GM18507 (cell line): ENCODE measurements around the gene KDELR1.

Source experiments
- DNase-seq: peaks from one replicate; pipeline ENCODE4 v3.0.0; 2011; ENCODE audit warnings: low read depth; ENCODE audit not compliant: insufficient read length; ENCODE audit errors: extremely low spot score
- FAIRE-seq: peaks from 2 replicates; lab custom pipeline; 2011; peaks lifted over from hg19 to GRCh38; lab: Jason Lieb, UNC

Gene KDELR1

DNA sequence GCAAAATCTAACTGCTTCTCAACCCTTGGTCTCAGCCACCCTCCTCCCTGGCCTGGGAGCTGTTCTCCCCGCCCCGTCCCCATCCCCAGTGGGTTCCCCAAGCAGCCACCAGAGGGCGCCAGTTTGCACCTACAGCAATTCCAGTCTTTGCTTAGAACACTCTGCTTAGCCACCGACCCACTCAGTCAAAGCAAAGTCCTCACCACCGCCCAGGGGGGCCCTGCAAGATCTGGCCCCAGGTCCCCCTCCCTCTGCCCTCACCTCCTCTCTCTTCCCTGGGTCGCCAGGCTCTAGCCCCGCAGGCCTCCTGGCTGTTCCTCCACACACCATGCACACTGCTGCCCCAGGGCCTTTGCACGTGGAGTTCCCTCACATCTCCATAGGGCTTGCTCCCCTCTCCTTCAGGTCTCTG is 40.0 kb downstream of the KDELR1 start:
- FAIRE-seq (peak; percentile 64), DNase-seq (peak; percentile 57)

DNA sequence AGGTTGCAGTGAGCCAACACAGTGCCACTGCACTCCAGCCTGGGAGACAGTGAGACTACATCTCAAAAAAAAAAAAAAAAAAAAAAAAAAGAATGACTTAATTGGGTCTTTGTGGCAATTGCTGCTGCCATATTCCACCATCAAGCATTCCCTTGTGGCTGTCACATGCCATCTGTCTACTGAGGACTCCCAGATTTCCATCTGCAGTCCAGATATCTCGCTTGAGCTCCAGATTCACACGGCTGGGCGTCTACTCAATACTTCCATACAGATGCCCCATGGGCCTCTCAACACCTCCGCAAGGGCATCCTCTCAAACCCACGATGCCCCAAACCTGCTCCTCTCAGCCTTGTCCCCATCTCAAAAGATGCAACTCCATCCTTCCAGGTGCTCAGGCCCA is 40.5 kb downstream of the KDELR1 start:
- FAIRE-seq: no peak
- DNase-seq: no peak

DNA sequence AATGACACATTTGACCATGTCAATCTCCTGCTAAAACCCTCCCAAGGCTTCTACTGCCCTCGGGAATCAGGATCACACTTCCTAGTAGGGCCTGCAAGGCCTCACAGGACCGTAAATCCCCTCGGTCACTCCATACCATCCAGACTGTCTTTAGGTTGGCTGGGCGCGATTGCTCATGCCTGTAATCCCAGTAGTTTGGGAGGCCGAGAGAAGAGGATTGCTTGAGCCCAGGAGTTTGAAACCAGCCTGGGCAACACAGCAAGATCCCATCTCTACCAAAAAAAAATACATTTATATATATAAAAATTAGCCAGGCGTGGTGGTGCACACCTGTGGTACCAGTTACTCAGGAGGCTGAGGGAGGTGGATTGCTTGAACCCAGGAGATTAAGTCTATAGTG is 42.6 kb downstream of the KDELR1 start:
- DNase-seq: no peak
- FAIRE-seq: no peak

DNA sequence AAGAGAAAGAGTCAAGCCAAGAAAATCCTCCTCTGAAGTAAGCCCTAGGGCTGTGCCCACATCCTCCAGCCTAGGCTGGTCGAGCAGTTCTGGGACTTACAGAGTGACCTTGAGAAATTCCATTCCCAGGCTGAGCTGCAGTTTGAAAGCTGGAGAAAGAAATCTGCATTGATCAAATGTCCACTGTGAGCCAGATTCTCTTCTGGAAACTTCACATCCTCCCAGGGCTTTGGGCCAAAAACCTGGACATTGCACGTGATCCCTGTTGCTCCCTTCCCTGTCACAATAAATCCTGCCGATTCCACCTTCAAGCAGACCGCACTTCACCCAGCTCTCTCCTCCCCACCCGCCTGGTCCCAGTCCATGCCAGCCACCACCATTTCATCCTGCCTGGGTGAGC is 43.3 kb downstream of the KDELR1 start:
- no peak for FAIRE-seq

DNA sequence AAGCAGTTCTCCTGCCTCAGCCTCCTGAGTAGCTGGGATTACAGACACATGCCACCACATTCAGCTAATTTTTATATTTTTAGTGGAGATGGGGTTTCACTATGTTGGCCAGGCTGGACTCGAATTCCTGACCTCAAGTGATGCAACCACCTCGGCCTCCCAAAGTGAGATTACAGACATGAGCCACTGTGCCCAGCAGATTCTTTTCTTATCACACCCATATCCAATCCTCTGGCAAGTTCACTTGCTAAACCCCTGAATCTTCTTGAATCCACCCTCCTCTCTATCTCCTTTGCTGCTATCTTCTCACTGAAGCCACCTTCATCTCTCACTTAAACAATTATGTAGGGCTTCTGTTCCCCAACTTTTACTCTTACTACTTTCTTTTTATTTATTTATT is 45.2 kb downstream of the KDELR1 start:
- FAIRE-seq: no peak

More for the DNA sequence above, 43.3 kb downstream of the KDELR1 start:
- no peak for DNase-seq

DNA sequence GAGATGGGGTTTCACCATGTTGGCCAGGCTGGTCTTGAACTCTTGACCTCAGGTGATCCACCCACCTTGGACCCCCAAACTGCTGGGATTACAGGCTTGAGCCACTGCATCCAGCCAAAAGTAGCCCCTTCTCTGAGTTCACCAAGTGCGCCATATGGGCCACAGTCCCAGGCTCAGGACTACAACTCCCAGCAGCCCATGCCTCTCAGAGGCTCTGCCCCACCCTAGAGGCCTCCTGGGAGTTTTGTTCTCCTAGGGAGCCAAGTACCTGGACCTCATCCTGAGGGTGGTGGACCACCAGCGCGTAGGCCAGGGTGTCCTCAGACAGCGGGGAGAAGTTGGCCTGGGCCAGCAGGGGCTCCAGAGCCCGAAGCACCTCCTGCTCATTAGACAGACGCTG is 46.5 kb downstream of the KDELR1 start:
- FAIRE-seq (no peak), DNase-seq (no peak)

More for the DNA sequence above, 45.2 kb downstream of the KDELR1 start:
- DNase-seq: no peak

DNA sequence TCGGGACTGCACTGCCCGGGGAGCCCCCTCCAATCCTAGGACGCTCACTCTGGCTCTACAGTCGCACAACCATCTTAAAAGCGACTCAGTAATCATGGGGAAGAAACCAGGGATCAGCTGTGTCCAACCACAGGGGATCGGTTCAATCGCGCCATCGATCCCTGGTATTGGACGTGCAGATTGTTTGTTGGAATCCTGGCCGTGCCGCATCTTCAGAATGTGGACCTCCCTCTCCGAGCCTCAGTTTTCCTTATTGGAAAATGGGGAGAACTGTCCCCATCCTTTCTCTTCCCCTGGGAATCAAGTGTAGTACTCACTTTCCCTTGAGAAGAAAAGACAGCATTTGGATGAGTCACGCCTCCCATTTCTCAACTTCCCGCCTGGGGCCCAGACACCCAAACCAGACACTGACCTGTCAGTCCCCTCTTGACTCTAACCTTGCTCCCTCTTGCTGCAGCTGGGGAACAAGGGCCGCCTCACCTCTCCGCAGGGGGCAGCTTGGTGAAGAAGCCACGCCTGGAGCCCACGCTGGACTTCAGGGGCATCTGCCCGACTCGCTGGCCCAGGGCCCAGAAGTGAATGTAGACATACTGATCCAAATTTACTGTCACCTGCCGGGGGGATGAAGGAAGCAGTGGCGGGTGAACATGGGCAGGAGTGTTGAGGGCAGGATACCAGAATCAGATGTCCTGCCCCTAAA is 48.4 kb downstream of the KDELR1 start:
- FAIRE-seq (no peak), DNase-seq (no peak)

DNA sequence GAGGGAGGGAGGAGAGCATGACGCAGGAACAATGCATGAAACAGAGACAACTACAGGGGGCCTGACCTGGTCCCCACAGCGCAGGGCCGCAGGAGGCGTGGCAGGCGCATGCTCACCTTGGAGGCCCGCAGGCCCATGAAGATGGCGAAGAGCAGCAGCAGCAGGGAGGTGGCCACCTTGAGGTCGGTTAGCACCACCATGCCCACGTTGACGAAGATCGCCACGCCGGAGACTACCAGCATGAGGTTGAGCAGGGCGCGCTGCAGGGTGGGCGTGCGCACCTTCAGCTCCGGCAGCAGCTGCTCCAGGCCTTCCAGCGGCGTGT is 49.0 kb downstream of the KDELR1 start:
- no peak for FAIRE-seq

DNA sequence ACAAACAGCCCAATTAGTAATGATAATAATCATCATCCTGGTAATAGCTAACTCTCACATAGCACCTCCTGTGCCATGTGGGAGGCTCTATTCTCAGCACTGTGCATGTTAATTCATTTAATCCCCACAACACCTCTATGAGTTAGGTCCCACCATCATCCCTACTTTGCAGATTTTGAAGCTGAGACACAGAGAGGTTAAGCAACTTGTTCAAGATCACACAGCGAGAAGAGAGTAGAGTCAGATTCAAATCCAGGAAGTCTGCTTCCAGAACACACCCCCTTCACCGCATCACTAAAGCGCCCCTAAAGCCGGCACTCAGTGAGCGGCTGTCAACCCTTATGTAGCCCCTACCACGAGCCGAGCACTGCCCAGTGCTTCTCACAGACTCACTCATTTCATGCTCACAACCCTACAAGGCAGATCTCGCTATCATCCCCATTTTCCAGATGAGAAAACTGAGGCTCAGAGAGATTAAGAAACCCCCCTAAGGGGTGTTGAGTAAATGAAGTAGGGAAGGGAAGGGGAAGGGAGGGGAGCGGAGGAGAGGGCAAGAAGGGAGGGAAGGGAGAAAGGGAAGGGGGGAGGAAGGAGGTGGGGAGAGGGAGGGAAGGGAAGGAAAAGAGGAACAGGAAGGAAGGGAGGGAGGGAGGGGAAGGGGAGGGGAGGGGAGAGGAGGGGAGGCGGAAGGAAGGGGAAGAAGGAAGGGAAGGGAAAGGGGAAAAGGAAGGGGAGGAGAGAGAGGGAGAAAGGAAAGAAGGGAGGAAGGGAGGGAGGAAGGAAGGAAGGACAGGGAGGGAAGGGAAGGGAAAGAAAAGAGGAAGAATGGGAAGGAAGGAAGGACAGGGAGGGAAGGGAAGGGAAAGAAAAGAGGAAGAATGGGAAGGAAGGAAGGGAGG is 49.6 kb downstream of the KDELR1 start:
- FAIRE-seq (no peak), DNase-seq (no peak)

More for the DNA sequence above, 49.0 kb downstream of the KDELR1 start:
- no peak for DNase-seq

DNA sequence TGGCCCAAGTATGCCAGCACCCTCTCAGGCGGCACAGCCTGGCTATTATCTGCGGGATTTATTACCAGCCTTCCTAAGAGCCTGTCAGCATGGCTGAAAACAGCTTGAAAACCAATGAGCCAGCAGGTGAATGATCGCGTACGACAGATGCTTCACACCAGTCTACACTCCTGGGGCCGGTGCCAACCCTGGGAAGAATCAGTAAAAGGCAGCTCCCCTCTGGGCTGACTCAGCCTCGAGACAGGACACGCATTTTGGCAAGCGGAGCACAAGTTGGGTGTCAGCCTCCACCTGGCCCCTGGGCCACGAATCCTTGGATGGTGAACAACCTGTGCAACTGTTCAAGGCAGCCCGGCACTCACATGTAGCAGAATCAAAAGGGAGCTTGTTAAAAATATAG is 50.4 kb downstream of the KDELR1 start:
- DNase-seq (no peak), FAIRE-seq (no peak)

DNA sequence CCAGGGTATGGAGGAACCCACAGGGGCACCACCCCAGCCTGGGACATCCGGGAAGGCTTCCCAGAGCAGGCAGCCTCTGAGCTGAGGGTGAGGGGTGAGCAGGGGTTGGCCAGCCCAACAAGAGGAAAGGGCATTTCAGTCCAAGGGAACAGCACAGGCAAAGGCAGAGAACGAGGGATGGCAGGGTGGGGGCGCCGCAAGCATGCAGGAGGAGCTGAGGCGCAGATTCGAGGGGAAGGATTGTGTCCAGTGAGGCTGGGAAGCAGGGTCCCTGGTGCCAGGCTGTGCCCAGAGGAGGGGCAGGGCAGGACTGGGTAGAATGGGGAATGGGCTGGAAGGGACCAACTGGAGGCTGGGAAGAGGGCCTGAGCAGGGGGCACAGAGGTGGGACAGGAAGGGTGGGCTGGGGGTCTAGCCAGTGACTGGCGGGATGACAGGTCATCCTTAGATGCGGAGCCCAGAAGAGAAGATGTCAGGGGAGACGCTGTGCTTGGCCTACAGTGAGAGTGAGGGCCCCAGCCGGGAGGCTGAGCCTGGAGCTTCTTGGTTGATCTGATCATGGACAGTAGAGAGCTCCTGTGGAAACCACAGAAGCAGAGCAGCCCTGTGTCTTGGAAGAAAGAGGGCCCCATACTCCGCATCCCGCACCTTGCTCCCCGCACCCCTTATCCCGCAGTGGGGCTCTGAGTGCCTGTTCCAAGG is 52.4 kb downstream of the KDELR1 start:
- FAIRE-seq (no peak), DNase-seq (no peak)

DNA sequence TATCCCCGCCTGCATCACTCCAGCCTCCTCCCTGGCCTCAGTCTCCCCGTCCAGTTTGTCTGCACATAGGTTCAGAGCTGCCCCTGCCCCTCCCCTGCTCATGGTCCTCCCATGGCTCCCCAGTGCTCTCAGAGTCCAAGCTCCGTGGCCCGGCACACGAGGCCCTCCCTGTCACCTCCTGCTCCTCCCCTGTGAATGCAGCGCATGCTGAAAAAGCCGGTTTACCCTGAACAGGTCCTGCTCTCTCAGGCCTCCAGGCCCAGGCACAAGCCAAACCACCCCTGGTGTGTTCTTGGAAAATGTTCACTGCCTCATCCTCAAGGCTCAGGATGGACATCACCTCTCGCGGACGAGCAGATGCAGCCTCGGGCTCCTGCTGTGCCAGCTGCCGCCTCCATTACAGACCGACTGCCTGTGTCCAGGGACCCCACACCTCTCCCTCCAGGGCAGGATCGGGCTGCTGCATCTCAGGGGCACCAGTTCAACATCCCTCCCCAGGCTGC is 53.0 kb downstream of the KDELR1 start:
- FAIRE-seq: no peak
- DNase-seq: no peak

DNA sequence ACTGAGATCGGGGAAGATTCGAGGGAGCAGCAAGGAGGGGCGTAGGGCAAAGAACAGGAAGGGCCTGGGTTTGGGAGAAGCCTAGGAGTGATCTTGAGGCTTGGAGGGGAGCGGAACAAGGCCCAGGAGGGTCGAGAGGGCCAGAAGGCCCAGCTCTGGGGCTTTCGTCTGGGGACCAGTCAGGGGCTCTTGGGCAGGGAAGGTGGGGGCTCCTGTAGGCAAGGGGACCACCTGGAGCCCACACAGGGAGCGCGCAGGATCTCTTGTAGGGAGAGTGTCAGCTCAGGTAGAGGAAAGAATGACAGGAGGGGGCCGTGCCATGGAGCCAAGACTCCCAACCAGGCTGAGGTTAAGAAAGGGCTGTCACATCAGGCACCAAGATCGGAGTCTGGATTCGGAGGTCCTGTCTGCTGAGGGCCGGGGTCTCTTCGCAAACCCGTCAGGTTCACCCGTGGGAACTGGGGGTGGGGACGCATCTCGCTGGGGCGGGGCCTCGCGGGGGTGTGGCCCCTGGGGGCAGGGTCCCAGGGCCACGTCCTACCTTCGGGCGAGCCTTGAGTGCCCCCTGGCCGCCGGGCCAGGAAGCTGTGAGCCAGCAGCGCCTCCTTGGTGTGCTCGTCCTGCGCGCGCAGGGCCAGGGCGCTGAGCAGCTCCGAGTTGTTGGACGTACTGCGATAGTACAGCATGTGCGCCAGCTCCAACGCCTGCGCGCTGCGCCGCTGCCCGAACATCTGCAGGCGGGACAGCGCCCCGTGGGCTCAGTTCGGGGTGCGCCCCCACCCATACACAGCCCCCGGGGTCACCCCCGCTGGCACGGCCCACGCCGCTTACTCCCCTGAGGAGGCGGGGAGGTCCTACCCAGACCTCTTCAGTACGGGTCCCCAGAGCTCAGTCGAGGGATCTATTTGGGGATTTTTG is 57.6 kb downstream of the KDELR1 start:
- FAIRE-seq: peak; percentile 93
- DNase-seq: peak; percentile 88

DNA sequence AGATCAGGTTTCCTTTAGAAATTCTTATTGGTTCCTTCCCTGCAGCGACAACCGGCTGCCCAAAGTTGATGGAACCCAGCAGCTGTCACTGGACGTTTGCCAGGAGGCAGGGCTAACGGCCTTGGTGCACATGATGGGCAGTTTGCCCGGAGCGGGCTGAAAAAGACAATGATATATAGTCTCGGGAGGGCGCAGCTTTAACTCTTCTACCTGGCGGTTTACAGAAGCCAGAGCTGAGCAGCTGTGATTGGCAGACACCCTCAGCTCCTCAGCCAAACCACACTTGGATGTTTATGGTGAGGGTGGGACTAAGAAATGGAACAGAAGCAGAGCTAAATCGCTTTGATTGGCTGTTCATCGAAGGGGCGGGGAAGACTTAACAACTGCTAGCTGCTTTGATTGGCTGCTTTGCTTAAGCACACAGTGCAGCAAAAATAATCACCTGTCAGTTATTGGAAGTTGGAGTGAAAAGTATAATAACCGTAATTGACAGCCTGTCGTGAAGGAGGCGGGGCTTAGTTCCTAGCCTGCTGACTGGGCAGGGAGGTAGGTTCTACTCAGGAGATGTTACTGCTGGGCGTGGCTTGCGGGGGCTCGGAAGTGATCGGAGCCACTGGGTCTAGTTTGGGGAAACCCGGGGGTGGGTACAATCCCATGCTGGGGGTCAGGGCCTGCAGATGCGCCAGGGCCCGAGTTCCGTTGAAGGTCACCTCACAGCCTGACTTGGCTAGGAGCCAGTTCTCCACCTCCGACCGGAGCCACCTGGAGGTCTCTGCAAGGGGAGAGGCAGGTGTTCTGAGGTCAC is 58.5 kb downstream of the KDELR1 start:
- DNase-seq: peak; percentile 77
- FAIRE-seq: peak; percentile 99
